OCI-LY1 (cell line): ENCODE results near the gene FAM53B.
A peak's percentile ranks its signal among the peaks of the same experiment; 100 is the strongest.

ENCODE experiments used
- H2AFZ ChIP-seq: fragments of 200-600 bp; sonication (generic), shearing (Covaris generic); 2 replicates; pipeline ENCODE4 v1.6.0; 2014; ENCODE audit warnings: antibody characterized with exemption, mild to moderate bottlenecking, low read length
- H3F3A ChIP-seq: fragments of 200-600 bp; sonication (generic), shearing (Covaris generic); 2 replicates; pipeline ENCODE4 v1.6.0; 2014; ENCODE audit warnings: mild to moderate bottlenecking, antibody characterized with exemption, low read length, moderate library complexity; ENCODE audit not compliant: insufficient read depth
- H3K27ac ChIP-seq: fragments of 200-600 bp; sonication (generic); 2 replicates; pipeline ENCODE4 v1.5.1; 2014; ENCODE audit warnings: low read length, mixed run types, mild to moderate bottlenecking, low read depth; ENCODE audit not compliant: poor library complexity, severe bottlenecking
- H3K27me3 ChIP-seq: fragments of 200-600 bp; sonication (generic); 2 replicates; pipeline ENCODE4 v1.6.0; 2014; ENCODE audit warnings: antibody characterized with exemption, mild to moderate bottlenecking, low read length, moderate library complexity; ENCODE audit not compliant: insufficient read depth
- H3K36me3 ChIP-seq: fragments of 200-600 bp; sonication (generic); 2 replicates; pipeline ENCODE4 v1.6.1; 2014; ENCODE audit warnings: mild to moderate bottlenecking, antibody characterized with exemption, low read length, moderate library complexity, mixed read lengths; ENCODE audit not compliant: insufficient read depth
- H3K4me1 ChIP-seq: fragments of 200-600 bp; sonication (generic); 2 replicates; pipeline ENCODE4 v1.5.1; 2014; ENCODE audit warnings: mild to moderate bottlenecking, low read length, moderate library complexity; ENCODE audit not compliant: insufficient read depth, severe bottlenecking
- H3K4me2 ChIP-seq: fragments of 200-600 bp; sonication (generic), shearing (Covaris generic); 2 replicates; pipeline ENCODE4 v1.6.1; 2014; ENCODE audit warnings: low read length
- H3K4me3 ChIP-seq: fragments of 200-600 bp; sonication (generic); 2 replicates; pipeline ENCODE4 v1.5.1; 2014; ENCODE audit warnings: low read length, low read depth, mild to moderate bottlenecking, mixed read lengths; ENCODE audit not compliant: poor library complexity, severe bottlenecking
- H3K79me2 ChIP-seq: fragments of 200-600 bp; shearing (Covaris generic); 2 replicates; pipeline ENCODE4 v1.6.1; 2016; ENCODE audit warnings: mixed run types, low read length, mixed read lengths; ENCODE audit not compliant: insufficient read depth
- H3K9ac ChIP-seq: fragments of 200-600 bp; sonication (generic), shearing (Covaris generic); 2 replicates; pipeline ENCODE4 v1.6.1; 2014; ENCODE audit warnings: mild to moderate bottlenecking, low read length, mixed read lengths
- H3K9me2 ChIP-seq: fragments of 200-600 bp; sonication (generic), shearing (Covaris generic); 2 replicates; pipeline ENCODE4 v1.6.1; 2014; ENCODE audit warnings: low read depth, mild to moderate bottlenecking, low read length, mixed read lengths
- H3K9me3 ChIP-seq: fragments of 200-600 bp; shearing (Covaris generic); 2 replicates; pipeline ENCODE4 v1.6.1; 2014; ENCODE audit warnings: low read length, mixed read lengths
- H4K20me1 ChIP-seq: fragments of 200-600 bp; sonication (generic), shearing (Covaris generic); 2 replicates; pipeline ENCODE4 v1.6.0; 2016; ENCODE audit warnings: mild to moderate bottlenecking, low read length; ENCODE audit not compliant: insufficient read depth
- EZH2 ChIP-seq: fragments of 200-600 bp; sonication (generic), shearing (Covaris generic); IDR thresholded peaks from 2 replicates; pipeline ENCODE4 v1.8.0; 2017; ENCODE audit warnings: borderline replicate concordance, mixed run types, mild to moderate bottlenecking, antibody characterized with exemption, low read length, moderate library complexity, mixed read lengths
- TF ChIP-seq, protein P1 (sequence below): fragments of 200-600 bp; sonication (generic), shearing (Covaris generic); IDR thresholded peaks from 2 replicates; pipeline ENCODE4 v1.5.1; 2017; ENCODE audit warnings: mild to moderate bottlenecking, antibody characterized with exemption, low read length, moderate library complexity, mixed read lengths

The FAM53B gene

DNA sequence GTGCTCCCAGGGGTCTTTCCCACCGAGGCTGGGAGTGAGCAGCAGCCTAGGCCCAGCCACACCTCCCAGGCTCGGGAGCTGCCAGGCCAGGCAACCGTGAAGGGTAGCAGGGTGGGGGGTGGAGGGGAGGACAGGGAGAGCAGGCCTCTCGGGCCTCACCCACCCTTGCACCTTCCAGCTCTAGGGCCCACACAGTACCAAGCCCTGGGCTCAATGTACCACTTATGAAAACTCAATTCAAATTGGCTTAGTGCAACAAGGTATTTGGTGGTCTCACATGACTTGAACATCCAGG lies 127.4 kb downstream of the FAM53B start:
- Histone ChIP-seq H3K79me2 (no peaks in the 10 kb centered on the region), H3K9ac (peak overlapping the region; percentile 56; the same call in 1 of the 2 replicates), H4K20me1 (no peaks in the 10 kb centered on the region), H3K27me3 (no peaks in the 10 kb centered on the region), H3K9me3 (no peaks in the 10 kb centered on the region), H3K4me1 (peaks cover 71% of the 10 kb centered on the region), H3K4me2 (peak overlapping the region; percentile 44; the same call in 1 of the 2 replicates), H3F3A (no peaks in the 10 kb centered on the region), H3K27ac (peak overlapping the region; percentile 93), H3K36me3 (peaks cover 15% of the 10 kb centered on the region; the same call in 1 of the 2 replicates), H3K9me2 (no peaks in the 10 kb centered on the region), H3K4me3 (no peak overlapping the region), H2AFZ (no peak overlapping the region)
- no peak for TF ChIP-seq EZH2
- TF ChIP-seq, protein P1, sequence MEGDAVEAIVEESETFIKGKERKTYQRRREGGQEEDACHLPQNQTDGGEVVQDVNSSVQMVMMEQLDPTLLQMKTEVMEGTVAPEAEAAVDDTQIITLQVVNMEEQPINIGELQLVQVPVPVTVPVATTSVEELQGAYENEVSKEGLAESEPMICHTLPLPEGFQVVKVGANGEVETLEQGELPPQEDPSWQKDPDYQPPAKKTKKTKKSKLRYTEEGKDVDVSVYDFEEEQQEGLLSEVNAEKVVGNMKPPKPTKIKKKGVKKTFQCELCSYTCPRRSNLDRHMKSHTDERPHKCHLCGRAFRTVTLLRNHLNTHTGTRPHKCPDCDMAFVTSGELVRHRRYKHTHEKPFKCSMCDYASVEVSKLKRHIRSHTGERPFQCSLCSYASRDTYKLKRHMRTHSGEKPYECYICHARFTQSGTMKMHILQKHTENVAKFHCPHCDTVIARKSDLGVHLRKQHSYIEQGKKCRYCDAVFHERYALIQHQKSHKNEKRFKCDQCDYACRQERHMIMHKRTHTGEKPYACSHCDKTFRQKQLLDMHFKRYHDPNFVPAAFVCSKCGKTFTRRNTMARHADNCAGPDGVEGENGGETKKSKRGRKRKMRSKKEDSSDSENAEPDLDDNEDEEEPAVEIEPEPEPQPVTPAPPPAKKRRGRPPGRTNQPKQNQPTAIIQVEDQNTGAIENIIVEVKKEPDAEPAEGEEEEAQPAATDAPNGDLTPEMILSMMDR = no peak

DNA sequence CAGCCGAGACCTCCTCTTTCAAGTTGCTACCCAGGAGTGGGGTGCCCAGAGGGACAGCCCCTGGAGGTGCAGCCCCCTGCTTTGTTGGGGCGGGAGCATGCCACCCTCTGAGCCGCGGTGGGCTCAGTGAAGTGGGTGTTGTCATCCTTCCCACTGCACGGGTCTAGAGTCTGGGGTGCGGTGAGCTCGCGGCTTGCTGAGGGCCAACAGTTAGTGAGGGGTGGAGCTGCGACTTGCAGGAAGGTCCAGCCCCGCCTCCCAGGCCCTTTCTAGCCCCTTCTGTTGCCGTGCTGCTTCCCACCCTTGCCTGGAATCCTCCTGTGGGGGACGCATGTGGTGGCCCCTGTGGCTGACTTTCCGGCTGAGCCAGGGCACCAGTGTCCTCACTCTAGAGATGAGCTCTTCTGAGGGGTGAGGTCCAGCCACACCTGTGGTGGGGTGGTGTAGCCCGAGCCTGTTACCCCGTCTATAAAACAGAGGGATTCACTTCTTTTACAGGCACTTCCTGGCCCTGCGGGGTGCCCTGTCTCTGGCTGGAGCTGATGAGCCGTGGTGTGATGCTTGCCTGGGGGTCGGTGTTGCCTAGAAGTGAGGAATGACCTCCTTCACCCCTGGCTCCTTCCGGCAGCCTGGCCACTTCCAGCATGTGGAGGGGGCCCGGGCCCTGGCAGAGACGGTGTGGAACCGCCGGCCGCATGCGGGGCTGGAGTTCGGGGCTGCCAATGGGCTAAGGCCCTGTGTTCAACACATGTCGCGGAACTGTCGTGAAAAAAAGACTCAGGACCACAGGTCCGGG lies 127.9 kb downstream of the FAM53B start:
- Histone ChIP-seq H3K9ac (peak overlapping the region; percentile 56; the same call in 1 of the 2 replicates), H3K36me3 (peaks cover 15% of the 10 kb centered on the region; the same call in 1 of the 2 replicates), H3K27ac (peak overlapping the region; percentile 93), H3K79me2 (no peaks in the 10 kb centered on the region), H3K4me3 (no peak overlapping the region), H3K9me2 (no peaks in the 10 kb centered on the region), H3K4me2 (no peak overlapping the region; the same call in 1 of the 2 replicates), H3F3A (no peaks in the 10 kb centered on the region), H4K20me1 (no peaks in the 10 kb centered on the region), H3K27me3 (no peaks in the 10 kb centered on the region), H3K4me1 (peaks cover 71% of the 10 kb centered on the region), H2AFZ (no peak overlapping the region), H3K9me3 (no peaks in the 10 kb centered on the region)
- TF ChIP-seq EZH2 = no peak
- TF ChIP-seq, protein P1 = no peak

DNA sequence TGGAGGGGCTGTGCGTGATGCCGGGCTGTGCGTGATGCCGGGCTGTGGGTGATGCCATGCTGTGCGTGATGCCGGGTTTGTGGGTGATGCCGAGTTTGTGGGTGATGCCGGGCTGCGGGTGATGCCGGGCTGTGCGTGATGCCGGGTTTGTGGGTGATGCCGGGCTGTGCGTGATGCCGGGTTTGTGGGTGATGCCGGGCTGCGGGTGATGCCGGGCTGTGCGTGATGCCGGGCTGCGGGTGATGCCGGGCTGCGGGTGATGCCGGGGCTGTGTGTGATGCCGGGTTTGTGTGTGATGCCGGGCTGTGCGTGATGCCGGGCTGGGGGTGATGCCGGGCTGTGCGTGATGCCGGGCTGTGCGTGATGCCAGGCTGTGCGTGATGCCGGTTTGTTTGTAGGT lies 128.9 kb downstream of the FAM53B start:
- Histone ChIP-seq H3K79me2 (no peaks in the 10 kb centered on the region), H3K4me2 (no peak overlapping the region), H3K4me3 (no peak overlapping the region), H4K20me1 (no peaks in the 10 kb centered on the region), H3K27me3 (no peaks in the 10 kb centered on the region), H3K9ac (no peak overlapping the region), H3K27ac (no peak overlapping the region), H3F3A (no peaks in the 10 kb centered on the region), H3K9me2 (no peaks in the 10 kb centered on the region), H2AFZ (no peak overlapping the region), H3K4me1 (peaks cover 66% of the 10 kb centered on the region), H3K9me3 (no peaks in the 10 kb centered on the region), H3K36me3 (peaks cover 15% of the 10 kb centered on the region; the same call in 1 of the 2 replicates)
- TF ChIP-seq, protein P1 = no peak
- no peak for TF ChIP-seq EZH2
